Measurements from ENCODE around the gene ZNF330.

DNA sequence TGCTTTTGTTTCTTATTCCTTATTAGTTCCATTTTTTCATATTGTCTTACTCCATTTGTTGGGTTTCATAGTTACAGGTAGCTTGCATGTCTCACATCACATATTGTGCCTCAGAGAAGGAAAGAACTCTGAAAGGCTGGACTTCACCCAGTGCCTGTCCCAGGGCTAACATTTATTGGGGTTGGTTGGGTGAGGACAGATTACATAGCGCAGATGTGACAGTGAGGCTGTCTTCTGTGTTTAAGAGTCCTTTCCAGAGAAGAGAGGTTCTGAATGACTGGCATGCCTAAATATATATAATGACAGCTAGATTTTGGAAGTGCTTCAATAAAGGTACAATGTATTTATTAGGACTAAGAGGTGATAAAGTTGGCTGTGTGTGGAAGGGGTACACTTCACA lies 2.7 kb downstream of the ZNF330 start:
- TF ChIP-seq CTCF (IDR thresholded peaks at IDR 0.05) (no peak), ZFX (IDR thresholded peaks at IDR 0.05; ENCODE audit: borderline replicate concordance) (no peak)

Data from 22Rv1 (cell line).